Right cardiac atrium (tissue), 5 donors: ENCODE measurements around the gene PRKCZ. TPM values are rescaled to one million over a fixed set of nuclear protein-coding genes. Genes with fewer than 3 reads are reported as not detected.

Experiments
- ATAC-seq, 2 donors: fragments of 200-7000 bp; cut with Tn5 transposase; one replicate each; pipeline versions ENCODE4 v1.8.0 to v1.9.1; 2020; ENCODE audit warnings: moderate library complexity in 2 of 2, mild to moderate bottlenecking in 1 of 2
- DNase-seq, 3 donors: peaks; one replicate each; pipeline ENCODE4 v3.0.0-alpha.2; 2020
- H3K27ac ChIP-seq: one replicate; pipeline ENCODE4 v1.5.1; 2013; ENCODE audit warnings: mild to moderate bottlenecking, low read length, control low read depth, moderate library complexity
- H3K27me3 ChIP-seq: one replicate; pipeline ENCODE4 v1.6.1; 2013; ENCODE audit not compliant: control insufficient read depth, insufficient read depth
- H3K4me1 ChIP-seq: one replicate; pipeline ENCODE4 v1.6.1; 2013; ENCODE audit warnings: low read length; ENCODE audit not compliant: control insufficient read depth, insufficient read depth
- H3K4me3 ChIP-seq: one replicate; pipeline ENCODE4 v1.5.1; 2013; ENCODE audit warnings: low read length, control low read depth
- H3K9me3 ChIP-seq: one replicate; pipeline ENCODE4 v1.6.1; 2013; ENCODE audit warnings: low read length; ENCODE audit not compliant: control insufficient read depth
- WGBS: extraction: QIAGEN DNeasy Blood & Tissue Kit; methylation state at CpG from one replicate; pipeline ENCODE4 v1.1.7; 2013; 5-methylcytosine and 5-hydroxymethylcytosine counted together
- intact Hi-C, 4 donors: fragments of 100-400 bp; cut with DNase I; formaldehyde crosslinking; loops; one replicate each; pipeline versions ENCODE4 v1.11.0 to v1.14.0; 2022 to 2023
- polyA plus RNA-seq: library from polyadenylated mRNA; stranded (reverse); fragments of 200-250 nt; gene quantifications from one replicate; pipeline ENCODE4 v1.2.3, GENCODE V29; 2013
- total RNA-seq, 4 donors: library from RNA; stranded (reverse); fragmentation: NEBNext Ultra II Directional; extraction: Animal tissue kit (Norgen Biotek cat#: 25700); gene quantifications; one replicate each; pipeline ENCODE4 v1.2.1, GENCODE V29; 2021
- donor health status: healthy with polysubstance abuse.
- donor health status: DM: no; HTN: yes; CAD: no.
- donor health status: DM: no; HTN: no; CAD: no.
- donor health status: DM: no; HTN: yes; CAD: no; lungs with severe emphysema.
- donor health status: DM: yes; HTN: yes; CAD: no.

PRKCZ gene
- total and polyA plus RNA-seq, 5 donors = 15.1 to 28.1 (median 21.6) TPM

DNA sequence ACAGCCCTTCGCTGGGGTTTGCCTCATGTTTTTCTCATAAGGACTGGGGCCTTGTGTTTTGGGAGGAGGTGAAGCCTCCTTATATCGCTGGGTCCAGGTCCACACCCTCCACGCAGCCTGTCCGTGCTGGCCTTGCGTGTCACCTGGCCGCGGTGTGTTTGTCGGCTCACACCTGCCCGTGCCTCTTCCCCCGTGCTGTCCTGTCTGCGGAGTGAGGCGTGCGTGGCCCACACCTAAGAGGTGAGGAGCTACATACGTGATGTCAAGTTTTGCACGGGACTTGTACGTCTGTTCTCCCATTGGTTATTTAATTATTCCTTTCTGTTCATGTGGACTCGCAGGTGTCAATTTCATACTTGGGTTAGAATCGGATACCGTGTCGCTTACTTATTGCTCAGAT is 30.7 kb downstream of the PRKCZ start:
- ATAC-seq (no peak), DNase-seq (peak in 1 of 3 donors; percentile 31)
- Histone ChIP-seq H3K4me3 (no peak overlapping the region), H3K9me3 (peaks cover 2% of the 10 kb centered on the region), H3K4me1 (no peaks in the 10 kb centered on the region), H3K27me3 (no peaks in the 10 kb centered on the region), H3K27ac (no peak overlapping the region)
- intact Hi-C loops = no loop called here
- WGBS = 97% methylated on average over 20 of the region's 20 CpGs

DNA sequence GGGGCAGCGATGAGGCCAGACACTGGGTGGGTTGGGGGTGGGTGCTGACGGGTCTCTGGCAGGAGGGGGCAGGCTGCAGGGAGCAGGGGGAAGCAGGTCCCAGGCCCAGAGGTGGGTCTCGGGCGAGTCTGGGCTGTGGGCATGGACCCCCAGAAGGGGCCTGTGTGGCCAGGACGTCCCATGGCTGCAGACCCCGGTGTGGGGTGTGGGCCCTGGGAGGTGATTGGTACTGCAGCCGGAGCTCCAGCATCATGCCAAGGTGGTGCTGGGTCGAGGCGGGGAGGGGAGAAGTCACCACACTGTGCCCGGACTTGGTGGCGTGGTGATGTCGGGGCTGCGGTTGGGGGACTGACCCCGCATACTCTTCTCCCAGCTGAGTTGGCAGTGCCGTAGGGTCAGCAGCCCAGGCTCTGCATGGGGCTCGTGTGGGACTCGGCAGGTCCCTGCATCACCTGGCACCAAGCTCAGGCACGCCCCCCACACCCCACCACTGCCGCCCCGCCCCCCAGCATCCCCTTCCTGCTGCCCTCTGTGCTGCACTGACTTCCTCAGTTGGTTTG is 31.2 kb downstream of the PRKCZ start:
- intact Hi-C loops = no loop called here
- no peak overlapping the region for H3K4me3 ChIP-seq
- ATAC-seq = no peak
- DNase-seq = peak in 1 of 3 donors; percentile 36
- H3K4me1 ChIP-seq = no peaks in the 10 kb centered on the region
- peaks cover 2% of the 10 kb centered on the region for H3K9me3 ChIP-seq
- no peak overlapping the region for H3K27ac ChIP-seq
- no peaks in the 10 kb centered on the region for H3K27me3 ChIP-seq
- WGBS = 92% methylated on average over 20 of the region's 20 CpGs

DNA sequence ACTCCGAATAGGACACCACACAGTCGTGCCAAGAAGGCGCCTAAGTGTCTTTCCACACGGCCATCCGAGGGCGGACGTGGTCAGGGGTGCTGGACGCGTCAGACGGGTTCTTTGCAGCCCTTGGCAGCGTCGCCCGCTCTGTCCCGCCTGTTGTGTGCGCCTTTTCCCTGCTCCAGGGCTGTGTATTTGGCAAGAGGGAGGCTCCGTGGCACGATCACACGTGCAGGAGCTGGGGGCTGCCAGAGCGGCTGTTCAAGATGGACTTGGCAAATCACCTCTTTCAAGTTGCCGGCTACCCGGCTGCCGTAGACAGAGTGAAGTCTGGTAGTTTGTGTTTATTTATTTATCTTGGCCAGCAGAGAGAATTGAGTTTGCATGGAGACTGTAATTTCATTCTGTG is 31.9 kb downstream of the PRKCZ start:
- intact Hi-C loops = no loop called here
- ATAC-seq (no peak), DNase-seq (peak in 1 of 3 donors; percentile 33)
- no peaks in the 10 kb centered on the region for H3K4me1 ChIP-seq
- no peak overlapping the region for H3K4me3 ChIP-seq
- H3K27me3 ChIP-seq = no peaks in the 10 kb centered on the region
- peaks cover 2% of the 10 kb centered on the region for H3K9me3 ChIP-seq
- H3K27ac ChIP-seq = no peak overlapping the region
- WGBS = 92% methylated on average over 22 of the region's 22 CpGs

DNA sequence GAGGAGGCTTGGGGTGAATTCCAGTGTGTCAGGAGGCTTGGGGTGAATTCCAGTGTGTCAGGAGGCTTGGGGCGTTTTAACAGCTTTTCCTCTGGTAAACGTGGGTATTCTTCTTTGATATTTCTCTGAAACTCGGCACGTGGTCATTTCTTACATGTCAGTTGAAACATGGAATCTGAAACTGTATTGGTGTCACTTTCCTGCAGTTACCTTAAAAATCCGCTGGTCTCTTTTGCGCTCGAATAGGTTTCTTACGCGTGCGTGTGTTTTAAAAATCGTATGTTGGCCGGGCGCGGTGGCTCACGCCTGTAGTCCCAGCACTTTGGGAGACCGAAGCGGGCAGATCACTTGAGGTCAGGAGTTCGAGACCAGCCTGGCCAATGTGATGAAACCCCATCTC is 33.5 kb downstream of the PRKCZ start:
- 88% methylated on average over 18 of the region's 18 CpGs for WGBS
- no peak for ATAC-seq
- no peaks in the 10 kb centered on the region for H3K4me1 ChIP-seq

DNA sequence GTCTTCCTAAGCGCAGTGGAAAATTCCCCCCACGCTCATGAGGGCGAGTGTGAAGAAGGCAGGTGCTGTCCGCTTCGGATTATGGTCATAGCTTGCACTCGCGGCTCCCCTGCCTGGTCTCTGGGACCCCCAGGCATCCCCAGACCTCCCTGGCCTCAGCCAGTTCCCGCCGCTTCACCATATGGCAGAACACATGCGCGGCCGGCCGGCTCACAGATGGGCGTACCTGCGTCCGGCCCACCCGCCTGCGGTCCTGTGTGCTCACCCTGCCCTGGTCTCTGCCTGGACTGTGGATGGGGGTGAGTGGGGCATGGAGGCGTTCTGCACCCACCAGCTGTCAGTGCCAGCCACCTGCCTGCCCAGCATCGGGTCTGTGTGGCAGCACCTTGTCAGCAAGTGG is 34.1 kb downstream of the PRKCZ start:
- no peaks in the 10 kb centered on the region for H3K4me1 ChIP-seq
- ATAC-seq (no peak), DNase-seq (peak in 1 of 3 donors; percentile 43)
- no peak overlapping the region for H3K4me3 ChIP-seq
- WGBS = 94% methylated on average over 20 of the region's 20 CpGs
- intact Hi-C loops = no loop called here
- H3K27me3 ChIP-seq = no peaks in the 10 kb centered on the region
- H3K27ac ChIP-seq = no peak overlapping the region
- H3K9me3 ChIP-seq = no peaks in the 10 kb centered on the region

More for the DNA sequence above, 33.5 kb downstream of the PRKCZ start:
- Histone ChIP-seq H3K27ac (no peak overlapping the region), H3K27me3 (no peaks in the 10 kb centered on the region), H3K9me3 (no peaks in the 10 kb centered on the region), H3K4me3 (no peak overlapping the region)
- intact Hi-C loops = no loop called here
- DNase-seq = peak in 1 of 3 donors; percentile 1

DNA sequence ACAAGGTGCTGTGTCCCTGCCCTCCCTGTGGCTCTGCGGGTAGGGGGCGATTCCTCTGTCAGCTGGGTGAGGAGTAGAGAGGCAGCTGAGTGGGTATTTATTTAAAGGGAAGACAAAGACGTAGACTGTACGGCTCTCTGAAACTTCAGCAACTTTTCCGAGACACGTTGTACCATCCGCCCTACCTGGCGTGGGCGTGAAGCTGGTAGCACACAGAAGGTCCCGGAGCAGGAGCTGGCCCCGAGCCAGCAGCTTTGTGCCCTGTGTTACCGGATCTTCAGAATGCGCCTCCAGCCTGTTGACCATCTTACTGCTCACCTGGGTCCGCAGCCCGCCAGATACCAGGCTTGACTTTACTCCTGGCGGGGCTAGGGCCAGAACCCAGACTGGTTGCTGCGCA is 34.9 kb downstream of the PRKCZ start:
- Histone ChIP-seq H3K9me3 (no peaks in the 10 kb centered on the region), H3K27ac (no peak overlapping the region), H3K4me3 (no peak overlapping the region), H3K4me1 (no peaks in the 10 kb centered on the region), H3K27me3 (no peaks in the 10 kb centered on the region)
- intact Hi-C loops = no loop called here
- 86% methylated on average over 17 of the region's 17 CpGs for WGBS
- no peak for ATAC-seq
- peak in 1 of 3 donors; percentile 35 for DNase-seq

DNA sequence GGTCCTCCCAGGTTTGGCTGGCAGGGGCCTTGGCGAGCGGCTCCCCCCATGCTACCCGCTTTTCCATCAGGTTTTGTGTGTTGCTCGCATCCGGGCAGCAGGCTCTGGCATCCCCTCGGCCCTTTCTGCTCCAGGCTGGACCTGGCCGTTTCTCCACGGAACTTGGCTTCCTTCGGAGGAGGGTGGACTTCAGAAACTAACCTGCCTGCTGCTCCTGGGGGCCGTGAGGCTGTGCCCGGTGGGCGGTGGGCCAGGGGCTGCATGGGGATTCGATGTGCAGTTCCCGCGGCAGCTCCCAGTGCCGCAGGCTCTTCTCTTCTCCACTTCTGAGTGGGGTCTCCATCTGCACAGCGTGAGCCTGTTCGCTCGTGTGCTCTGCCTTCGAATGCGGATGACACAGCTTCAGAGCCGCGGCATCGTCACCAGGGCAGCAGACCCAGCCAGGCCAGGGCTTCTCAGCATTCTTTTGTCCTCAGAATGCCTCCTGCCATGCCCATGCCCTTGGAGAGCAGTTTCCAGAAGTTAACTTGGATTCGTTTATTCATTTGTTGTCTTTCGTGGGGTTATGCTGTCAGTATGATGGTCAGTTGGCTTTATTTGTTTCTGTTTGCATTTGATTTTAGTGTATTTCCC is 36.4 kb downstream of the PRKCZ start:
- H3K4me3 ChIP-seq = no peak overlapping the region
- ATAC-seq (no peak), DNase-seq (peak in 1 of 3 donors; percentile 35)
- H3K27ac ChIP-seq = no peak overlapping the region
- 92% methylated on average over 26 of the region's 26 CpGs for WGBS
- no peaks in the 10 kb centered on the region for H3K9me3 ChIP-seq
- no peaks in the 10 kb centered on the region for H3K4me1 ChIP-seq
- intact Hi-C loops = no loop called here
- H3K27me3 ChIP-seq = no peaks in the 10 kb centered on the region

DNA sequence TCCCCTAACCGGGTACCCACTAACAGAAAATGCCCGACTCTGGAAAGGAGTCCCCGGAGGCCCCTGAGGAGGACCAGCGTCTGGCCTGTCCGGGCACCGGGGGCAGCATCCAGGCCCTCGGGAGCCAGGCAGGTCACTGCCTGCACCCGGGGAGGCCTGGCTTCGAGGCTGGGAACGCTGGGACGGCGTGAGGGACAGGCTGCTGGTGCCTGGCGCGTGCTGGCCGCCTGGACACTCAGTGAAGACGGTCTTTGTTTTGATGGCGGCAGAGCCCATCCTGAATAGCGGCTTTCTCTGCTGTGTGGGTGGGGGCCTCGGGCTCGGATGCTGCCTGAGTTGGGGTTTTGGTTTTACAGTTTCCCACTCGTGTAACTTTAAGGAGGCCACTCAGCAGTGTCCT is 37.6 kb downstream of the PRKCZ start:
- intact Hi-C loops = no loop called here
- no peaks in the 10 kb centered on the region for H3K9me3 ChIP-seq
- no peak overlapping the region for H3K4me3 ChIP-seq
- no peaks in the 10 kb centered on the region for H3K27me3 ChIP-seq
- H3K27ac ChIP-seq = no peak overlapping the region
- 71% methylated on average over 21 of the region's 21 CpGs for WGBS
- DNase-seq (peak in 1 of 3 donors; percentile 44), ATAC-seq (no peak)
- H3K4me1 ChIP-seq = no peaks in the 10 kb centered on the region

DNA sequence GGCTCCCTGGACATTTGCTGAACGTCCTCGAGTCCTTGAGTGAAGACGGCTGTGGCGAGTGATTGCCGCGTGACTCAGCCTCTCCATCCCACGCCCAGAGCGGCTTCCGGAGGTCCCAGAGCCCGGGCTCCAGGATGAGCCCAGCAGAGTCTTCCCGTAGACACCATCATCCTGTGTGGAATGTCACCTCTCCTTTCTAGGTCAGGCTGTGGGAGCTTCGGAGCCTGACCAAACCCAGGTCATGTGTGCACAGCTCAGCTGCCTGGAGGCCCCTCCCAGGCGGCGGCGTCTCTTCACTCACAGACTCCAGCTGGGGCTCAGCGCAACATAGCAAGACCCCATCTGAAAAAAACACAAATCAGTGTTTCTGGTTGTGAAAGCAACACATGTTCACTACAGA is 38.2 kb downstream of the PRKCZ start:
- no peak for ATAC-seq
- H3K9me3 ChIP-seq = no peaks in the 10 kb centered on the region
- H3K4me1 ChIP-seq = no peaks in the 10 kb centered on the region
- H3K27ac ChIP-seq = no peak overlapping the region
- H3K27me3 ChIP-seq = no peaks in the 10 kb centered on the region
- 45% methylated on average over 16 of the region's 16 CpGs for WGBS
- intact Hi-C loops = no loop called here
- no peak overlapping the region for H3K4me3 ChIP-seq
- peak in 2 of 3 donors; percentile 48 to 56 for DNase-seq

DNA sequence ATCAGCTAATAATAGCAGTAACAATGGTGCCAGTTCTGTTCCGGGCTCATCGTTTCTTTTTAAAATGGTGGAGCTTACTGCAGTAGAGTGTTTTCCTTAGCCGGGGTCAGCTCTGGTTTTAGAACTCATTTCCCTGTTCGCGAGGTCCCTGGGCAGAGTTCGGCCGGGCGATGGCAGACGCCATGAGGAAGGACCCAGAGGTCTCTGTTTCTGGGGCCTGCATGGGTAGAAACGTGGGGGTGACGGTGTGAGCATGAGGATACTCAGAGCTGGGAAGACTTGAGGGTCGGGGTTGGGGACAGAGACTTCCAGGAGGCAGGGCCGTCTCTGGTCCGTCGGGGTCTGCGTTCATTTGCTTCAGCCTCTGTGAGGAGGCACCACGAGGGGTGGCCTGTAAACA is 38.8 kb downstream of the PRKCZ start:
- Histone ChIP-seq H3K4me3 (no peak overlapping the region), H3K4me1 (no peaks in the 10 kb centered on the region), H3K27ac (no peak overlapping the region), H3K27me3 (no peaks in the 10 kb centered on the region), H3K9me3 (no peaks in the 10 kb centered on the region)
- DNase-seq = peak in 2 of 3 donors; percentile 21 to 23
- no peak for ATAC-seq
- 89% methylated on average over 17 of the region's 17 CpGs for WGBS
- intact Hi-C loops = no loop called here

DNA sequence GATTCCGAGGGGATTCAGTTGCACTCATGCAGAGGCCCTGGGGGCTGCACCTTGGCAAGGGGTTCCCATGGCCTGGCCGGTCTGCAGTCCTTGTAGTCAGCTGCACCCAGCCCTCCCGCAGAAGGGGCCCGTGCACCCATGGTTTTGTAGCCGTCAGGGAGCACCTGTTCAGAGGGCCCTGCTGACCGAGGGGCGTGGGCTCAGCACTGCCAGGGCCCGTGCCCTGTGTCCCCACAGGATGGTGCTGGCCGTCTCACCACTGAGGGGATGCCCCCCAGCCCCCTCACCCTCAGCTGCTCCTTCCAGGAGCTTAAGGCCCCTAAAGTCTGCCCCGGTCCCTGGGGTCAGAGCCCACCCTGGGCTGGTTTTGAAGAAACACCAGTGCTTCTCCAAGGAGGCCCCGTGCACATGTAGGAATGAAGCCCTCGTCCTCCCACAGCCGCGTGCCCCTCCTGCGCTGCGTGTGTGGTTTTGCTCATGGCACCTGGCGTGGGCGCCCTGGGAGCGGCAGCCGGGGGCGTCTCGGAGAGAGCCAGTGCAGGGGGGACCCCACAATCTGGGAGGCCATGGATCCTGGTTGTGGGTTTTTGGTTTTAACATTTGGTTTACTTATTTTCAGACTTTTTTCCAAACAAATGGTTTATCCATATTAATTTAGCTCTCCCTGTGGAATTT is 40.1 kb downstream of the PRKCZ start:
- WGBS = 92% methylated on average over 22 of the region's 22 CpGs
- DNase-seq (peak in 1 of 3 donors; percentile 29), ATAC-seq (no peak)
- H3K4me3 ChIP-seq = no peak overlapping the region
- H3K9me3 ChIP-seq = no peaks in the 10 kb centered on the region
- intact Hi-C loops = loop anchor here in 1 of 4 donors (5.0 kb wide), 1 partner anchor 82 kb away; no protein-coding TSS in a partner anchor
- H3K4me1 ChIP-seq = no peaks in the 10 kb centered on the region
- H3K27me3 ChIP-seq = no peaks in the 10 kb centered on the region
- H3K27ac ChIP-seq = no peak overlapping the region
